GM13976 (cell line): ENCODE results near the gene UTP15.

Experiments used
- DNase-seq: peaks from one replicate; pipeline ENCODE4 v3.0.0; 2012; ENCODE audit warnings: low spot score
- in situ Hi-C: fragments of 300-500 bp; cut with MboI; formaldehyde crosslinking; loops from one replicate; pipeline ENCODE4 v1.12.0; 2022; ENCODE audit warnings: low sequenced_read_pairs, mixed read lengths, inconsistent platforms; ENCODE audit not compliant: unreplicated experiment
- TF ChIP-seq, protein P1 (sequence below): IDR thresholded peaks from 2 replicates; pipeline ENCODE4 v1.5.1; 2012; ENCODE audit warnings: borderline replicate concordance, mild to moderate bottlenecking; ENCODE audit not compliant: insufficient read depth; ENCODE audit errors: extremely low read depth, missing control alignments, control extremely low read depth

Gene UTP15

DNA sequence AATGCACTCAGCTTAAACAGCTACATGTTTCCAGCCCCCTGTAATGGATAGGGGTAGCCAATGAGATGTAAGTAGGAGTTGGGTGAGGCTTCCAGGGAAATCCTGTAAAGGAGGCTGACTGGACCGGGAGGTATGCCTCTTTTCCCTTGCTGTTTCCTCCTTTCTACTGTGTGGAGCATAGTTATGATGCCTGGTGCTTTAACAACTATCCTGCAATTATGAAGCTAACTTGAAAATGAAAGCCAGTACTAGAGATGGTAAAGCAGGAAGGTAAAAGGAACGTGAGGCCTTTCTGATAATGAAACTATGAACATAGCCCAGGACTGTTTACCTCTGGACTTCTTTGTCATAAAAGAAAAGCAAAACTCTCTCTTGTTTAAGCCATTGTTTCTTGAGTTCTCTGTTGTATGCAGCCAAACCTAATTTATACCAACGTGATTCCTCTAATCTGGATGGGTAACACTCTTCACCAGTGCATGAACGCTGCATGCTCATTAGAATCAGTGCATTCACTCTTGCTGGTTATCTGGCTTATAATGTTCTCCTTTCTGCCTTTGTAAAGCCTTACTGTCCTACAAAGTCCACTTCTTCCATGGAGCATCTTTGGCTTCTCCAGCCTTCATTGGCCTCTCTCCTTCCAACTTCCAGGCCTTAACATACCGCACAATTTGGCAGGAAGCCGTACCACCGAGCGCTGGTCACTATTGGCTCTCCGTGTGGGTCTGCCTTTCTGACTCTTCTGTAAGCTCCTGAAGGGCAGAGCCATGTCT is 52.2 kb downstream of the UTP15 start:
- in situ Hi-C loops, result no loop called here
- DNase-seq, result no peak
- TF ChIP-seq, protein P1, sequence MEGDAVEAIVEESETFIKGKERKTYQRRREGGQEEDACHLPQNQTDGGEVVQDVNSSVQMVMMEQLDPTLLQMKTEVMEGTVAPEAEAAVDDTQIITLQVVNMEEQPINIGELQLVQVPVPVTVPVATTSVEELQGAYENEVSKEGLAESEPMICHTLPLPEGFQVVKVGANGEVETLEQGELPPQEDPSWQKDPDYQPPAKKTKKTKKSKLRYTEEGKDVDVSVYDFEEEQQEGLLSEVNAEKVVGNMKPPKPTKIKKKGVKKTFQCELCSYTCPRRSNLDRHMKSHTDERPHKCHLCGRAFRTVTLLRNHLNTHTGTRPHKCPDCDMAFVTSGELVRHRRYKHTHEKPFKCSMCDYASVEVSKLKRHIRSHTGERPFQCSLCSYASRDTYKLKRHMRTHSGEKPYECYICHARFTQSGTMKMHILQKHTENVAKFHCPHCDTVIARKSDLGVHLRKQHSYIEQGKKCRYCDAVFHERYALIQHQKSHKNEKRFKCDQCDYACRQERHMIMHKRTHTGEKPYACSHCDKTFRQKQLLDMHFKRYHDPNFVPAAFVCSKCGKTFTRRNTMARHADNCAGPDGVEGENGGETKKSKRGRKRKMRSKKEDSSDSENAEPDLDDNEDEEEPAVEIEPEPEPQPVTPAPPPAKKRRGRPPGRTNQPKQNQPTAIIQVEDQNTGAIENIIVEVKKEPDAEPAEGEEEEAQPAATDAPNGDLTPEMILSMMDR, result no peak

DNA sequence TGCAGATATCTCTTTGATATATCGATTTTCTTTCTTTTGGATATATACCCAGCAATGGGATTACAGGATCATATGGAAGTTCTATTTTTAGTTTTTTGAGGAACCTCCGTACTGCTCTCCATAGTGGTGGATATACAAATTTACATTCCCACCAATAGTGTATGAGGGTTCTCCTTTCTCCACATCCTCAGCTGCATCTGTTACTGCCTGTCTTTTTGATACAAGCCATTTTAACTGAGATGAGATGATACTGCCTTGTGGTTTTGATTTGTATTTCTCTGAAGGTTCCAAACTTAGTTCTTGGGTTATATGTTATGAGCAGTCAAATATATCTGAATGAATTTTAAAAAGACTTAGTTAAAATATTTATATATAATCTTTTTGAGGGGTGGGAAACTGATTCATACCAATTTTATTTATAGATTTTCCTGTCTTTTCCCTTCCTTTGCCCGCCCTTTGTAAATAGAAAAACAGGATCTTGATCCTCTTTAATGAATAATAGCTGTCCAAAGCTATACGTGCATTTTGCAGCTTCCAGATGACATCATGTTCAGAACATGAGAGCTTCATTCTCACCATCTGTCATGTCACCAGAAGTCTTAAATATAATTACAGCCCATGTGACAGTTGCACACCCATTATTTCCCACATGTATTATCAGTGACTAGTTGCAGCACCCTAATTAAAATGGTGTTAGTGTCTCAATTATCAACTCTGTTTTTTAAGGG is 54.2 kb downstream of the UTP15 start:
- DNase-seq, result no peak
- TF ChIP-seq, protein P1, result no peak
- in situ Hi-C loops, result no loop called here

DNA sequence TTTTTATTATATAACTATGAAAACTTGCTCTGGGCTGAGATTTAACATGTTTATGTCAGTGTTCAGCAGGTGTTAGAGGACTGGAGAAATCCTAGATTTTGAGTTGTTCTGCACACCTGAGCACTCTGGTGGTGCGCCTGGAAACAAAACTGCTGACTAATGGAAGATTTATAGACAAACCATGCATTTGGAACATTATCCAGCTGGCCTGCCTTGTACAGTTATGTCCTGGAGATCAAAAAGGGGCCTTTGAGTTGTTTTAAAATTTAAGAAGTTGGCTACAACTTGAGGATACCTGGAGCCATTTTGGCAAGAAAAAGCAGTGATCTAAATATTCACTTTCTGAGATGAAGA is 54.8 kb downstream of the UTP15 start:
- TF ChIP-seq, protein P1, result no peak
- DNase-seq, result no peak
- in situ Hi-C loops, result no loop called here

DNA sequence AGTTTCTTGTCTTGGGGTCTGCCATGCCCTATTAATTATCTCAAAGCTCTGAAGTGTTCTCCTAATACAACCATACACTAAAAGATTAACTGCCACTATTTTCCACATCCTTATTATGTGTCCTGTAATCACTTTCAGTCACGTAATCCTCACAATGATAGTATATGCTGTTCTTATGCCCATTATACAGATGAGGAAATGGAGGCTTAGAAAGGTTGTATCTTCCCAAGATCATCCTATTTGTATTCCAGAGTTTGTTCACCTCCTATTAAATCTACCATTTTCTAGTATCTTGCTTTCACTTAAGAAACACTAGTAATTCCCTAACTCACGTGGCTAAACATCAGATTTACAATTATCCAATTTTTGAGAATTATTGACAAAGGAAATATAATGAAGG is 57.5 kb downstream of the UTP15 start:
- in situ Hi-C loops, result no loop called here
- TF ChIP-seq, protein P1, result no peak
- no peak for DNase-seq

DNA sequence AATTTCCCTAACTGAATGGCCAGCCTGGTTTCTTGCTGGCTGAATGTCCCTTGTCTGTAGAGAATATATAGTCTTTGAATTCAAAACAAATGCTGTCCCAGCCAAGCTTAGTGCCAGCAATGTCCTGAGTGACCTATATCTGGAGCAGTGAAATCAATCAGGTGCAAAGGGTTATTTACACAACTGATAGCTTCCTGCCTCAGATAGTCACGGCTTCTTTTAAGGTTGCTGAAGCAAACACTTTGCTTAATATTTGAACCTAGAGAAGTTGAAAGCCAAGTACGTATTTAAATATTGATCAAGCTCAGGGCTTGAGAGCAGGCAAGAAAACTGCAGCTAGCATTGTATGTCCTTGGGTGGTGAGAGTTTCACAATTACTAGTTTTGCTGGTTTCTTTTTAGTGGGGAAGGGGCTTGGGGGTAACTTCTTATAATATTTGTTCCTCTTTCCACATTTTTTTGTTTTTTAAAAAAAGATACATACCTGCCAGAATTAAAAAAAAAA is 58.4 kb downstream of the UTP15 start:
- in situ Hi-C loops, result no loop called here
- TF ChIP-seq, protein P1, result no peak

DNA sequence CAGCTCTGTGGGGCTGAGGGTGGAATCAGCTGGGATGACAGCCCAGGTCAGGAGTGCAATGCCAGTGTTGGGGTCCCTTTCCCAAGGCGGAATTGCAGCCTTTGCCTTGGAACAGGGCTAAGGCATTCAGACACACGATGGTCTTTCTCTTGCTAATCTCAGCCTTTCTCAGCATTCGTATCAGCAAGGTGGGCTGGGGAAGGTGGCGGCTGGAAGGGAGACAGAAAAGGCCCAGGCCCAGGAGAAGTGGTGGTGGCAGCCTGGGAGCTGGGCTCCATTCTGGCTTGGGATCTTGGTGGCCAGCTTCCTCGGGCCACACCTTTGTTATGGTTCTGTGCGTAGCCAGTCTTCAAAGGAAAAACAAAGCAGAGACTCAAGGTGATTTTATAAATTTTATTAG is 59.3 kb downstream of the UTP15 start:
- TF ChIP-seq, protein P1, result no peak
- no peak for DNase-seq
- in situ Hi-C loops, result no loop called here

More for the DNA sequence above, 58.4 kb downstream of the UTP15 start:
- no peak for DNase-seq
